MG63 (cell line): Measurements from ENCODE around the gene BCAT1. TPM values are rescaled to one million over a fixed set of nuclear protein-coding genes. Genes with fewer than 3 reads are reported as not detected.
"Not testable (repeated sequence)": the region's sequence is repeated elsewhere in the genome, so short reads cannot be mapped to it uniquely, and the experiment has no call there.

ENCODE experiments used
- DNase-seq: peaks from one replicate; pipeline ENCODE4 v3.0.0-alpha.2; 2020
- H3K27me3 ChIP-seq: fragments of 250-450 bp; sonication (Bioruptor Pico); 2 replicates; pipeline ENCODE4 v1.5.1; 2020; ENCODE audit warnings: mild to moderate bottlenecking, moderate library complexity
- H3K36me3 ChIP-seq: fragments of 250-450 bp; sonication (Bioruptor Pico); 2 replicates; pipeline ENCODE4 v1.5.1; 2020; ENCODE audit warnings: mild to moderate bottlenecking, moderate library complexity
- H3K4me3 ChIP-seq: fragments of 250-450 bp; sonication (Bioruptor Pico); 2 replicates; pipeline ENCODE4 v1.5.1; 2020; ENCODE audit warnings: mild to moderate bottlenecking, moderate library complexity
- H3K9me3 ChIP-seq: fragments of 250-450 bp; sonication (Bioruptor Pico); 2 replicates; pipeline ENCODE4 v1.5.1; 2020; ENCODE audit warnings: mild to moderate bottlenecking, moderate library complexity
- total RNA-seq: library from RNA; depleted of rRNA; stranded (reverse); fragments of >200 nt; shearing (Covaris generic); gene quantifications from 2 replicates; pipeline ENCODE4 v1.2.3, GENCODE V29; 2014; ENCODE audit warnings: low replicate concordance

Gene BCAT1
- total RNA-seq, 1 experiment from 2014 or later, result 61.5 TPM

- DNase-seq, result no peak
- peaks cover 14% of the 10 kb centered on the region for H3K36me3 ChIP-seq
- H3K4me3 ChIP-seq, result no peak overlapping the region
- H3K9me3 ChIP-seq, result no peaks in the 10 kb centered on the region
- H3K27me3 ChIP-seq, result no peaks in the 10 kb centered on the region
Observed at GRCh38 chr12:24860546-24860945, 88.4 kb downstream of the BCAT1 start.

DNA sequence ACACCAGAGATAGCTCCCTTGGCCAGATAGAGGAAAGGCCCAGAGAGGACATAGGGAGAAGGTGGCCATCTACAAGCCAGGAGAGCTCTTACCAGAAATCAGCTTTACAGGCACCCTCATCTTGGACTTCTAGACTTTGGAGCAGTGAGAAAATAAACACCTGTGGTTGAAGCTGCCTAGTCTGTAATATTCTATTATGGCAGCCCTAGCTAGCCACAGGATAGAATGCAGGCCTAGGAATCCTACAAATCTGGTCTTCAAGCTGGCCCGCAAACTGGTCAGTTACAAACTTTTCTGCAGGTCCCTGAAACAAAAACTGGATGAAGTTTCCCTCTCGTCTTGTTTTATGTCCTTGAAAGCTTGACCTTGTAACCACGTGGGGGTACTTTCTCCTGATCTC lies 92.4 kb downstream of the BCAT1 start:
- Histone ChIP-seq H3K9me3 (no peaks in the 10 kb centered on the region; the same call in 1 of the 2 replicates), H3K4me3 (no peak overlapping the region), H3K27me3 (no peaks in the 10 kb centered on the region), H3K36me3 (peaks cover 10% of the 10 kb centered on the region)
- no peak for DNase-seq

- Histone ChIP-seq H3K9me3 (no peaks in the 10 kb centered on the region; the same call in 1 of the 2 replicates), H3K36me3 (peaks cover 7% of the 10 kb centered on the region), H3K27me3 (no peaks in the 10 kb centered on the region), H3K4me3 (no peak overlapping the region)
- no peak for DNase-seq
Observed at GRCh38 chr12:24854908-24855307, 94.0 kb downstream of the BCAT1 start.

DNA sequence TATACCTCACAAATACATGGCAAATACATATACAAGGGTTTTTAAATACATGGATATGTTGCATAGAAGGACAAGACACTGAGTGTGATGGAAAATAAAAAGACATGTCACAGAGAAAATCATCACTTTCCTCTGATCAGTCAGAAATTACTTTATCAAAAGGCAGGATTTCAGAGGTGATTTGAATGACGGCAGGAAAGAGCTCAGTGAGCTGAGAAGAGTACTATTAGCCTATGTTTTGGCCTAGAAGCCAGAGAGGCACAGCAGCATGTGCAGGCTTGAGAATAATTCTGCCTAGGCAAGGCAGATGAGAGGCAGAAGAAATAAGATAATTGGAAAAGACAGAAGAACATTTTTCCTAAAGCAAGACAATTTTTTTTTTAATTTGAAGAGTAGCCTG lies 94.9 kb downstream of the BCAT1 start:
- Histone ChIP-seq H3K9me3 (no peaks in the 10 kb centered on the region; the same call in 1 of the 2 replicates), H3K27me3 (no peaks in the 10 kb centered on the region), H3K36me3 (peaks cover 7% of the 10 kb centered on the region), H3K4me3 (no peak overlapping the region)
- no peak for DNase-seq

GRCh38 chr12:24853588-24853987 lies 95.3 kb downstream of the BCAT1 start:
- DNase-seq, result no peak
- Histone ChIP-seq H3K4me3 (no peak overlapping the region), H3K27me3 (no peaks in the 10 kb centered on the region), H3K9me3 (no peaks in the 10 kb centered on the region; the same call in 1 of the 2 replicates), H3K36me3 (peaks cover 6% of the 10 kb centered on the region)

DNA sequence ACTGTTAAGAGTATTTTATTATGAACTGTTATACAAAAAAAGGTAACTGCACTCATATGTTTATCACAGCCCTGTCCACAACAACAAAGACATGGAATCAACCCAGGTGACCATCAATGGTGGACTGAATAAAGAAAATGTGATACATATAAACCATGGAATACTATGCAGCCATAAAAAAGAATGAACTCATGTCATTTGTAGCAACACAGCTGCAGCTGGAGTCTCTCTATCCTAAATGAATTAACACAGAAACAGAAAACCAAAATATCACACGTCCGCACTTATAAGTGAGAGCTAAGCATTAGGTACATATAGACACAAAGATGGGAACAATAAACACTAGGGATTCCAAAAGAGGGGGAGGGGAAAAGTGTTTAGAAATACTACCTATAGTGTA lies 95.8 kb downstream of the BCAT1 start:
- Histone ChIP-seq H3K27me3 (no peaks in the 10 kb centered on the region), H3K4me3 (no peak overlapping the region), H3K36me3 (peaks cover 4% of the 10 kb centered on the region; the same call in 1 of the 2 replicates), H3K9me3 (no peaks in the 10 kb centered on the region; the same call in 1 of the 2 replicates)
- DNase-seq, result no peak

DNA sequence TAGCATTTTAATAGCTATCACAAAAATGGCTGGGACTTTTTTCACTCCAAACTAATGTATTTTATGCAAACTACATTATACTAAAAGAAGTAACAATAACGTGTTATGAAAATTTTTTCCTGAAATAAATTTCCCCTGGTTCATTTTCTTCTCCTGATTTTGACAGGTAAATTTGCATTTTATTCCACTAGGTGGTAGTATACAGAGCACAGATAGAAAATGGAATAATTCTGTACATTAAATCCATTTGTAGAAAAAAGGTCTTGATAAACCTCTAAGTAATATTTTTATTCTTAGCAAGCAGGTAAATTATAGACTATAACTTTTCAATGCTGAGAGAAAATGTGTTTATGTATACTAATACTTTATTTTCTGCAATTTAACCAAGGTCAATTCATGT lies 96.5 kb downstream of the BCAT1 start:
- H3K4me3 ChIP-seq, result no peak overlapping the region
- DNase-seq, result no peak
- H3K9me3 ChIP-seq, result no peaks in the 10 kb centered on the region; the same call in 1 of the 2 replicates
- H3K27me3 ChIP-seq, result no peaks in the 10 kb centered on the region
- H3K36me3 ChIP-seq, result peaks cover 4% of the 10 kb centered on the region; the same call in 1 of the 2 replicates

- not testable (repeated sequence) for H3K36me3 ChIP-seq, H3K27me3 ChIP-seq, H3K9me3 ChIP-seq, DNase-seq, H3K4me3 ChIP-seq
Observed at GRCh38 chr12:24851883-24852282, 97.0 kb downstream of the BCAT1 start.

DNA sequence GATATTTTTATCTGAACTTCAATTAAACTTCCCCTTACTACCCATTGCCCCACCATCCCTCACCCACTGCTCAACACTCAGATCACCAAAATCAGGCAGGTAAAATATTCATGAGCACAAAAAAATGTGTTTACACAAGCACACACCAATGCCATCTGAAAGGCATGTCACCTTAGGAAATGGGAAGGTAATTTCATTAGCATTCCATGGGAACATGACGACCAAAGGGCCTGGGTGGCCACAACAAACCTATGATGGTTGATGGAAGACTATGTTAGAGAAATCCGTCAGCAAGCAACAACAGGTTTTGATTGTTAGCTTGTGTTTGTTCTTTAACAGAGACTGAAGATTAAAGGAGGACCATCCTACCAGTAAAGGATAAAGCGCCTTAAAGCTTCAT lies 97.6 kb downstream of the BCAT1 start:
- peaks cover 8% of the 10 kb centered on the region; the same call in 1 of the 2 replicates for H3K36me3 ChIP-seq
- H3K27me3 ChIP-seq, result no peaks in the 10 kb centered on the region
- DNase-seq, result no peak
- H3K9me3 ChIP-seq, result no peaks in the 10 kb centered on the region; the same call in 1 of the 2 replicates
- H3K4me3 ChIP-seq, result no peak overlapping the region

GRCh38 chr12:24850496-24850895 lies 98.4 kb downstream of the BCAT1 start:
- no peaks in the 10 kb centered on the region; the same call in 1 of the 2 replicates for H3K9me3 ChIP-seq
- H3K27me3 ChIP-seq, result no peaks in the 10 kb centered on the region
- DNase-seq, result no peak
- peaks cover 8% of the 10 kb centered on the region; the same call in 1 of the 2 replicates for H3K36me3 ChIP-seq
- no peak overlapping the region for H3K4me3 ChIP-seq

GRCh38 chr12:24848941-24849477 lies 99.9 kb downstream of the BCAT1 start:
- peaks cover 8% of the 10 kb centered on the region; the same call in 1 of the 2 replicates for H3K36me3 ChIP-seq
- H3K9me3 ChIP-seq, result no peaks in the 10 kb centered on the region; the same call in 1 of the 2 replicates
- H3K4me3 ChIP-seq, result no peak overlapping the region
- peak; percentile 71 for DNase-seq
- no peaks in the 10 kb centered on the region for H3K27me3 ChIP-seq

DNA sequence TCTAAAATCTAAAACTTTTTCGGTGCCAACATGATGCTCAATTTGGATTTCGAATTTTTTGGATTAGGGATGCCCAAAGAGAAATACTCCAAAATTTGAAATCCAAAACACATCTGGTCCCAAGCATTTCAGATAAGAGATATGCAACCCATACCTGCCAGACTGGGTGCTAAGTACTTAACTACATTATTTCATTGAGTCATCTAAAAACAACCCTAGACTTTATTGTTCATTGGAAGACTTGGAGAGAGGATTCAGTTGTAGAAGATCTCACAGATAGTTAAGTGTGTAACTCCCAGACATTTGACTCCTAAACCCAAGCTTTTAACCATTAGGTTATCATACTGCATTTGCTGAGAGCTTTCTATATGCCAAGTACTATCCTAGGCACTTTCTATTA lies 102.2 kb downstream of the BCAT1 start:
- H3K4me3 ChIP-seq, result no peak overlapping the region
- no peaks in the 10 kb centered on the region for H3K9me3 ChIP-seq
- H3K27me3 ChIP-seq, result no peaks in the 10 kb centered on the region
- H3K36me3 ChIP-seq, result peaks cover 9% of the 10 kb centered on the region; the same call in 1 of the 2 replicates
- DNase-seq, result no peak

- DNase-seq, result peak; percentile 65
- Histone ChIP-seq H3K4me3 (no peak overlapping the region), H3K36me3 (peaks cover 11% of the 10 kb centered on the region; the same call in 1 of the 2 replicates), H3K27me3 (no peaks in the 10 kb centered on the region), H3K9me3 (no peaks in the 10 kb centered on the region)
Observed at GRCh38 chr12:24845615-24846014, 103.3 kb downstream of the BCAT1 start.

GRCh38 chr12:24840046-24840800 lies 108.7 kb downstream of the BCAT1 start:
- H3K36me3 ChIP-seq, result peaks cover 20% of the 10 kb centered on the region
- H3K9me3 ChIP-seq, result no peaks in the 10 kb centered on the region
- H3K4me3 ChIP-seq, result no peak overlapping the region
- H3K27me3 ChIP-seq, result no peaks in the 10 kb centered on the region
- DNase-seq, result peak; percentile 45

GRCh38 chr12:24839268-24839791 lies 109.6 kb downstream of the BCAT1 start:
- no peak overlapping the region for H3K4me3 ChIP-seq
- H3K9me3 ChIP-seq, result no peaks in the 10 kb centered on the region
- no peak for DNase-seq
- H3K27me3 ChIP-seq, result no peaks in the 10 kb centered on the region
- peaks cover 20% of the 10 kb centered on the region for H3K36me3 ChIP-seq

GRCh38 chr12:24838531-24838950 lies 110.4 kb downstream of the BCAT1 start:
- H3K36me3 ChIP-seq, result peaks cover 20% of the 10 kb centered on the region
- DNase-seq, result no peak
- H3K4me3 ChIP-seq, result no peak overlapping the region
- no peaks in the 10 kb centered on the region for H3K27me3 ChIP-seq
- H3K9me3 ChIP-seq, result no peaks in the 10 kb centered on the region

- Histone ChIP-seq H3K36me3 (peaks cover 22% of the 10 kb centered on the region), H3K9me3 (no peaks in the 10 kb centered on the region)
Observed at GRCh38 chr12:24835377-24835776, 113.5 kb downstream of the BCAT1 start.

More at GRCh38 chr12:24835377-24835776, 113.5 kb downstream of the BCAT1 start:
- H3K4me3 ChIP-seq, result no peak overlapping the region
- DNase-seq, result no peak
- no peaks in the 10 kb centered on the region for H3K27me3 ChIP-seq
